Rectal smooth muscle tissue (tissue), 1 donor: ENCODE results near the gene ZNF629.

Experiments
- H3K27ac ChIP-seq: one replicate; pipeline ENCODE4 v1.7.0; 2013; ENCODE audit warnings: low read depth, low read length, inconsistent platforms
- H3K27me3 ChIP-seq: one replicate; pipeline ENCODE4 v1.7.0; 2013; ENCODE audit warnings: low read length; ENCODE audit not compliant: control insufficient read depth, insufficient read depth
- H3K36me3 ChIP-seq: one replicate; pipeline ENCODE4 v1.7.0; 2013; ENCODE audit warnings: low read length; ENCODE audit not compliant: control insufficient read depth, insufficient read depth
- H3K4me1 ChIP-seq: one replicate; pipeline ENCODE4 v1.7.0; 2013; ENCODE audit warnings: low read length; ENCODE audit not compliant: control insufficient read depth, insufficient read depth
- H3K4me3 ChIP-seq: one replicate; pipeline ENCODE4 v1.7.0; 2013; ENCODE audit warnings: low read length
- H3K9ac ChIP-seq: one replicate; pipeline ENCODE4 v1.7.0; 2013; ENCODE audit warnings: low read length

The ZNF629 gene

GRCh38 chr16:30736995-30737793 lies 49.8 kb downstream of the ZNF629 start:
- H3K27ac ChIP-seq, result no peak overlapping the region
- no peaks in the 10 kb centered on the region for H3K27me3 ChIP-seq
- no peak overlapping the region for H3K4me3 ChIP-seq
- H3K36me3 ChIP-seq, result peaks cover 49% of the 10 kb centered on the region
- H3K4me1 ChIP-seq, result peaks cover 7% of the 10 kb centered on the region
- no peak overlapping the region for H3K9ac ChIP-seq

- Histone ChIP-seq H3K4me1 (no peaks in the 10 kb centered on the region), H3K27ac (no peak overlapping the region), H3K4me3 (no peak overlapping the region), H3K27me3 (no peaks in the 10 kb centered on the region), H3K9ac (no peak overlapping the region), H3K36me3 (peaks cover 43% of the 10 kb centered on the region)
Measured at GRCh38 chr16:30731411-30731810, 55.6 kb downstream of the ZNF629 start.

GRCh38 chr16:30728899-30729672 lies 57.9 kb downstream of the ZNF629 start:
- Histone ChIP-seq H3K9ac (no peak overlapping the region), H3K27ac (no peak overlapping the region), H3K36me3 (peaks cover 41% of the 10 kb centered on the region)

More at GRCh38 chr16:30728899-30729672, 57.9 kb downstream of the ZNF629 start:
- H3K27me3 ChIP-seq, result no peaks in the 10 kb centered on the region
- H3K4me1 ChIP-seq, result no peaks in the 10 kb centered on the region
- no peak overlapping the region for H3K4me3 ChIP-seq
